G401.6 (cell line): ENCODE measurements around the gene FSTL4.
"Not testable (repeated sequence)": the region's sequence is repeated elsewhere in the genome, so short reads cannot be mapped to it uniquely, and the experiment has no call there.

Experiments
- FAIRE-seq: peaks from 2 replicates; lab custom pipeline; 2012; peaks lifted over from hg19 to GRCh38; lab: Jason Lieb, UNC

Gene FSTL4

GRCh38 chr5:133401731-133402347 lies 210.5 kb downstream of the FSTL4 start:
- no peak for FAIRE-seq

DNA sequence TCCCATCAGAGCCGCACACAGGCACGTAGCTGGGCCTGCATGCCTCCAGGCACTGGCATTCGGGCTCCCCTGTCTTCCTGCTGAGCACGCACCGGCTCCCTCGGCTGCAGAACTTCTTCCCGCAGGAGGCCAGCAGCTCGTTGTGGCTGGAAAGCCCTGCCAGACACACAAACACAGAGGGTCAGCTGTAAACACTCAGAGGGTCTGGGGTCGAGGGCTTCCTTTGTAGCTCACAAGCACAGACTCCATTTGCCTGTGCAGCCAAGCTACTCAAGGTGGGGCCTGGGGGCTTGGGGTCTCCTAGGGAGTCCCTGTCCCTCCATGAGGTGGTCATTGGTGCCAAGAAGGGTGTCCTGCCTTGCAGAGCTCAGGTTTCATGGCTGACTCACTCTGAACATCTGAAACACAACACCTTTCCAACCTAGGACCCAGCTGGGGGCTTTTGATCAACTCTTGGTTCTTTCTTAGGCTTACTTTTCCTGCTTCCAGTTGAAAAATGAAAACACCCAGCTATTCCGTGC lies 211.4 kb downstream of the FSTL4 start:
- FAIRE-seq, result no peak

- no peak for FAIRE-seq
These were observed 212.2 kb downstream of the FSTL4 start for GRCh38 chr5:133400120-133400519.

GRCh38 chr5:133399247-133399891 lies 213.0 kb downstream of the FSTL4 start:
- no peak for FAIRE-seq

GRCh38 chr5:133398646-133399101 lies 213.7 kb downstream of the FSTL4 start:
- no peak for FAIRE-seq

DNA sequence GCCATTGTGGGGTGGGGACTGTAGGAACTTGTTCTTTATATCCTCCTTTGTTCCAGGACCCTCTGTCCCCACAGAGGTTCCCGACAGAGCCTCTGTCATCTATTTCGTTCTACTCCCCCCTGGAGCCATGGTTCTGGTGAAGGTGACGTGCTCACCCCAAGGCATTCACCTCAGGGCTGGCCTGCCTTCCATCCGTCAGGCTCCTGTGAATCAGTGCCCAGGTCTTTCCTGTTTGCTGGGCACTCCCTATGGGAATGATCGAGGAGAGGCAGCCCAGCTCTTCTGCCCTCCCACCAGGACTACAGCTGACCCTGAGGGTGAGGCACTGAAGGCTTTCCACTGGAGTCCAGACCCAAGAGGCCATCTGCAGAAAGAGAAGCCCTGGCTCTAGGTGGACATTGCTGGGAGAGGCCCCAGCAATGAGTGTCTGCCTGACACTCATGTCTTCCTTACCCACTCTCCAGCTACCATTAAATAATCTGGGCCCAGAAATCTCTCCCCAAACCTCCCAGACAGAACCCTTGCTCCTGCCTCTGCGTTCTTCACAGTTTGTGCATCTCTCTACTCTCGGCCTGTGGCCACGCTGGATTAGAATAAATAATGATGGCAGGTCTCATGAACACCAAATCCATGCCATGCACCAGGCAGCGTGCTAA lies 214.2 kb downstream of the FSTL4 start:
- FAIRE-seq, result no peak

- no peak for FAIRE-seq
These were observed 215.0 kb downstream of the FSTL4 start for GRCh38 chr5:133397348-133397747.

GRCh38 chr5:133396814-133397213 lies 215.5 kb downstream of the FSTL4 start:
- FAIRE-seq, result no peak

DNA sequence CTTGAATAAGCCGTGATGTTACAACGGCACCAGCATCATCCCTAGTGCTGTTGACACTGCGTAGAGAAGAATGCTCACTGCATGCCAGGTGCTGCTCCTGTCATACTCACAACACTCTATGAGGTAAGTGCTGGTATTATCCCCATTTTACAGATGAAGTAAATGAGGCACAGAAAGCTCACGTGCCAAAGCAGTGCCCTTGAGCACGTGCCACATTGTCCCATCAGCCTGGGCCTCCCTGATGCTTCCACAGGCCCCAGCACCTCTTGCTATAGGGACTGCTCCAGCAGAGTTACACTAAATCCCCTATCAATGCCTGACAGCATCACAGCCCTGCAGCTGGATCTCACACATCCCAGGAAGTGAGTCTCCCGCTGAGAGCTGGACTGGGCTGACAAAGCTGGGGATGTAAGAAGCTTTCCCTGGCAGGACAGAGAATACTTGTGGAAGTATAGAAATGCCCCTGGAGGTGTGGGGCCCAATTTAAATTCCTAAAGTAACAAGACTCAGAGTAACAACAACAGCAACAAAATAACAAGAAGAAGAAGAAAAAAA lies 216.1 kb downstream of the FSTL4 start:
- no peak for FAIRE-seq

- FAIRE-seq, result not testable (repeated sequence)
These were observed 217.1 kb downstream of the FSTL4 start for GRCh38 chr5:133395207-133395606.

DNA sequence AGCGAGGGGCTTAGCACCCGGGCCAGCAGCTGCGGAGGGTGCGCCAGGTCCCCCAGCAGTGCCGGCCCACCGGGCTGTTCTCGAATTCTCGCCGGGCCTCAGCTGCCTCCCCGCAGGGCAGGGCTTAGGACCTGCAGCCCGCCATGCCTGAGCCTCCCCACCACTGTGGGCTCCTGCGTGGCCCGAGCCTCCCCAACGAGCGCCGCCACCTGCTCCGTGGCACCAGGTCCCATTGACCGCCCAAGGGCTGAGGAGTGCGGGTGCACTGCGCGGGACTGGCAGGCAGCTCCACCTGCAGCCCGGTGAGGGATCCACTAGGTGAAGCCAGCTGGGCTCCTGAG lies 217.9 kb downstream of the FSTL4 start:
- not testable (repeated sequence) for FAIRE-seq

DNA sequence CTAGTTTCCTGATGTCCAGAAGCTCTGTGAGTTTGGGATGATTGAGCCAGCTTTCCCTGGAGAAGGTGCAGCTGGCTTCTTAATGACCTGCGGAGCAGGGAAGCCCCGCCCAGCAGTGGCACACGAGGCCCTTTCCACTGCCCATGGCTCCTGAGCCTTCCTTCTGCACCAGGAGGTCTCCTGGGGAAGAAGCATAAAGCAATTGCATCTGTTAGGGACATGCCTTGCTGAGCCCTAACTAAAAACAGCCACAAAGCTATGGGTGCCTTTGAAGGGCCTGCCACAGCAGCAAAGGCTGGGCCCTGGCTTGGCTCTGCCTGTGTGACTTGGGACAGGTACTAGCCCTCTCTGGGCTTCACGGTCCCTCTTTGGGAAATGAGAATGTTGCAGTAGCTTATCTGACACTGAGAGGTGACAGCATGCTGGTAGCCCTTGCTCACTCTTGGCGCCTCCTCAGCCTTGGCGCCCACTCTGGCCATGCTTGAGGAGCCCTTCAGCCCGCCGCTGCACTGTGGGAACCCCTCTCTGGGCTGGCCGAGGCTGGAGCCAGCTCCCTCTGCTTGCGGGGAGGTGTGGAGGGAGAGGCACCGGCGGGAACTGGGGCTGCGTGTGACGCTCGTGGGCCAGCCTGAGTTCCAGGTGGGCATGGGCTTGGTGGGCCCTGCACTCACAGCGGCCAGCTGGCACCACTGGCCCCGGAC lies 218.4 kb downstream of the FSTL4 start:
- no peak for FAIRE-seq

- FAIRE-seq, result no peak
These were observed 219.9 kb downstream of the FSTL4 start for GRCh38 chr5:133392448-133392847.

DNA sequence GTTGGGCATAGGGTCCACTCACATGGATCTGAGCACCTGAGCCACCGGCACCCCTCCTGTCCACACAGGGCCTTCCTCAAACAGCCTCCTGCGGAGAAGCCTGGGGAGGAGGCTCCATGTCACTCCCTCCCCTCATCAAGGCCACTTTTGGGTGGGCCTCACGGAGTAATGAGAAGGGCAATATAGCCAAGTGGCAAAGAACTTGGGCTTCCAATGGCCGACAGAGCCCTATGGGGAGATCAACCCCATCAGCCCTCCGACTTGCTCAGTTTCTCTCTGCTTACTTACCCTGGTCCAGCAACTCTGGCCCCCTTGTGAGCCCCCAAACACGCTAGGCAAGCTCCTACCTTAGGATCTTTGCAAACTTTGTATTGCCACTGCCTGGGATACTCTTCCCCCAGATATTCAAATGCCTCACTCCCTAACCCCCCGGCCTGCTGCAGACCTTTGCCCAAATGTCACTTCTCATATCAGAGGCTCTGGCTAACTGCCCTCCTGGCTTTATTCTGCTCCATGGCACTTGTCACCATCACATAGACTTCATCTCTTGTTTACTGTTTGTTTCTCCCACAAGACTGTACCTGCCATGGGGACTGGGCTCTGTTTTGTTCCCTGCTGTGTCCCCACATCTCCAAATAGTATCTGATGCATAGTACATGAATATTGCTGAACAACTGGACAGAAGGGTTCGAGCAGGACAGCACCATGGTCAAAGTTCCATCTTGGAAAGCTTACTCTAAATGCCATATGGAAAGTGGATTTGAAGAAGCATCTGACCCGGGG lies 220.8 kb downstream of the FSTL4 start:
- no peak for FAIRE-seq

GRCh38 chr5:133390416-133391353 lies 221.7 kb downstream of the FSTL4 start:
- FAIRE-seq, result no peak

DNA sequence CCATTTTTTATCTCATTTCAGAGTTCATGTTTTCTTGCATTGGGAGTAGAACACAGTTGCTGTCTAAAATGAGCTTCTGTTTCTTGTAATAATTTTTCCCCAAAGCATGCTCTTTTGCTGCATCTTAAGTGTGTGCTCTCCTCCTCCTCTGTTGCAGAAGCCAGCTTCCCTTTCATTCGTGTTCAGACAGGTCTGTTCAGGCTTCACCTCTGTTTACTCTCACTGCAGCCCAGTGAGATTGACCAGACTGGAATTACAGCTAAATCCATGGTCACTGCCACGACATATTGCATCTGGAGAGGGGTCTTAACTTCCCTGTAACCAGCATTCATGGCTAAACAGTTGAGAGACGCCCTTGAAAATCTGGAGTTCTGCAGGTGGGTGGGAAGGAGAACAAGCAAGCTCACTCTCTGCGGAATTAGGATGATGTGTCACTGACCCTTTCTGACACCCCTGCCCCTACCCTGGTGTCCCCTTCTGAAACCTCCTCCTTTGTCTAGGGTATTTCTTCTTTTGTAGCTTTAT lies 223.2 kb downstream of the FSTL4 start:
- FAIRE-seq, result no peak

GRCh38 chr5:133387621-133388020 lies 224.7 kb downstream of the FSTL4 start:
- FAIRE-seq, result no peak

DNA sequence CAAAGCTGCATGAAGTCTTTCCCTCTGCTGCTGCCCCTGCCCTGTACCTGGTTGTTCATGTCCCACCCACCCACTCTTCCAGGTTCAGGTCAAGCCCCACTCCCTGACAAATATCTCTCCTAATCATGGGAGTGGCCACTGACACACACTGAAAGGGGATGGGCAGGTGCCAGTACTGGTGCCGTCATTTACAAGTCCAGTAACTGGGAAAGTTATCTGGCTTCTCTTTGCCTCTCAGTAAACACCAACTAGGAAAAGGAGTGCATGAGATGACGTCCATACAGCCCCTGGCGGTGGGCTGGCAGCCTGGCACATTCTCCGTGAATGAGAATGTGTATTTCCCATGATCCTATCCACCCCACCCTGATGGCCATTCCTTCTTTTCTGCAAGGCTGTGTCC lies 225.2 kb downstream of the FSTL4 start:
- no peak for FAIRE-seq

- no peak for FAIRE-seq
These were observed 225.7 kb downstream of the FSTL4 start for GRCh38 chr5:133386662-133387061.

DNA sequence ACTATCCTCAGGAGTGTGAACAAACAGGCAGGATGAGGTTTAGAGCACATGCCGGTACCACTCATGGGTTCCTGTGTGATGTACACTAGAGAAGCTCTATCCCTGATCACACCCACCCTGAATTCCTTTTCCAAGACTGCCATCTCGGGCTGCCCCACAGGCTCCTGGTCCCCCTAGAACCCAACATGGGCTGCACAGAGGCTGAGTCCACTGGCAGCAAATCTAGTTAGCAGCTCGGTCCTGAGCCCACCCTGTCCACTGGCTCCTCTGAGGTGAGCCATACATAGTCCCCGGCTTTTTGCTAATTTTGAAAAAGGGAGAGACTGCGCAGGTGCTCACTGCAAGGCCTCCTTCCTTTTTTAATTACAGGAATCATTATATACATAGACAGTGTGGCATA lies 227.0 kb downstream of the FSTL4 start:
- no peak for FAIRE-seq
